Measurements from ENCODE around the gene VWA3B.

VWA3B gene

GRCh38 chr2:98050070-98050469 is 36.9 kb upstream of the VWA3B start:
- Histone ChIP-seq H3K4me3 (no peak overlapping the region), H3K9me3 (ENCODE audit: low read depth, low read length) (no peaks in the 10 kb centered on the region), H3K9ac (ENCODE audit: insufficient read length) (no peak overlapping the region), H3K27ac (no peak overlapping the region), H3K36me3 (ENCODE audit: insufficient read depth, low read length) (no peaks in the 10 kb centered on the region)
- TF ChIP-seq EZH2 (IDR thresholded peaks at IDR 0.05) (no peak), POLR2AphosphoS5 (IDR thresholded peaks at IDR 0.05; ENCODE audit: borderline replicate concordance, low read depth, low read length) (no peak)
- DNase-seq (ENCODE audit: low read depth, low spot score), result no peak

GRCh38 chr2:98058191-98058975 is 28.6 kb upstream of the VWA3B start:
- no peak for TF ChIP-seq FOXP2 (optimal IDR thresholded peaks at IDR 0.05; ENCODE audit: control extremely low read depth, extremely low read length, insufficient read depth)
- TF ChIP-seq POLR2AphosphoS5 (IDR thresholded peaks at IDR 0.05; ENCODE audit: borderline replicate concordance, low read depth, low read length), result no peak
- TF ChIP-seq EZH2 (IDR thresholded peaks at IDR 0.05), result no peak
- no peak overlapping the region for H3K4me3 ChIP-seq
- no peak overlapping the region for H3K27ac ChIP-seq
- no peaks in the 10 kb centered on the region for H3K36me3 ChIP-seq (ENCODE audit: insufficient read depth, low read length)
- no peaks in the 10 kb centered on the region for H3K9me3 ChIP-seq (ENCODE audit: low read depth, low read length)
- DNase-seq (ENCODE audit: low read depth, low spot score), result no peak
- no peak overlapping the region for H3K9ac ChIP-seq (ENCODE audit: insufficient read length)

- Histone ChIP-seq H3K27ac (no peak overlapping the region), H3K4me3 (no peak overlapping the region), H3K9me3 (ENCODE audit: low read depth, low read length) (no peaks in the 10 kb centered on the region), H3K9ac (ENCODE audit: insufficient read length) (no peak overlapping the region), H3K36me3 (ENCODE audit: insufficient read depth, low read length) (no peaks in the 10 kb centered on the region)
- no peak for DNase-seq (ENCODE audit: low read depth, low spot score)
- TF ChIP-seq POLR2AphosphoS5 (IDR thresholded peaks at IDR 0.05; ENCODE audit: borderline replicate concordance, low read depth, low read length) (no peak), EZH2 (IDR thresholded peaks at IDR 0.05) (no peak), FOXP2 (optimal IDR thresholded peaks at IDR 0.05; ENCODE audit: control extremely low read depth, extremely low read length, insufficient read depth) (no peak)
These were observed 26.7 kb upstream of the VWA3B start for GRCh38 chr2:98060277-98060676.

GRCh38 chr2:98063291-98063854 is 23.6 kb upstream of the VWA3B start:
- H3K9ac ChIP-seq (ENCODE audit: insufficient read length), result no peak overlapping the region
- TF ChIP-seq FOXP2 (optimal IDR thresholded peaks at IDR 0.05; ENCODE audit: control extremely low read depth, extremely low read length, insufficient read depth) (no peak), EZH2 (IDR thresholded peaks at IDR 0.05) (no peak), POLR2AphosphoS5 (IDR thresholded peaks at IDR 0.05; ENCODE audit: borderline replicate concordance, low read depth, low read length) (no peak)

GRCh38 chr2:98065808-98066207 is 21.2 kb upstream of the VWA3B start:
- no peak for TF ChIP-seq FOXP2 (optimal IDR thresholded peaks at IDR 0.05; ENCODE audit: control extremely low read depth, extremely low read length, insufficient read depth)
- no peak for TF ChIP-seq POLR2AphosphoS5 (IDR thresholded peaks at IDR 0.05; ENCODE audit: borderline replicate concordance, low read depth, low read length)
- TF ChIP-seq EZH2 (IDR thresholded peaks at IDR 0.05), result no peak
- Histone ChIP-seq H3K4me3 (no peak overlapping the region), H3K9me3 (ENCODE audit: low read depth, low read length) (no peaks in the 10 kb centered on the region), H3K27ac (no peak overlapping the region), H3K36me3 (ENCODE audit: insufficient read depth, low read length) (no peaks in the 10 kb centered on the region), H3K9ac (ENCODE audit: insufficient read length) (no peak overlapping the region)
- no peak for DNase-seq (ENCODE audit: low read depth, low spot score)

More at GRCh38 chr2:98063291-98063854, 23.6 kb upstream of the VWA3B start:
- Histone ChIP-seq H3K9me3 (ENCODE audit: low read depth, low read length) (no peaks in the 10 kb centered on the region), H3K4me3 (no peak overlapping the region), H3K27ac (no peak overlapping the region), H3K36me3 (ENCODE audit: insufficient read depth, low read length) (no peaks in the 10 kb centered on the region)
- DNase-seq (ENCODE audit: low read depth, low spot score), result no peak

- TF ChIP-seq POLR2AphosphoS5 (IDR thresholded peaks at IDR 0.05; ENCODE audit: borderline replicate concordance, low read depth, low read length), result no peak
- no peak for TF ChIP-seq EZH2 (IDR thresholded peaks at IDR 0.05)
- no peak for TF ChIP-seq FOXP2 (optimal IDR thresholded peaks at IDR 0.05; ENCODE audit: control extremely low read depth, extremely low read length, insufficient read depth)
These were observed 19.8 kb upstream of the VWA3B start for GRCh38 chr2:98067160-98067559.

GRCh38 chr2:98070081-98070480 is 16.9 kb upstream of the VWA3B start:
- no peak overlapping the region for H3K9ac ChIP-seq (ENCODE audit: insufficient read length)
- H3K36me3 ChIP-seq (ENCODE audit: insufficient read depth, low read length), result no peaks in the 10 kb centered on the region
- H3K9me3 ChIP-seq (ENCODE audit: low read depth, low read length), result no peaks in the 10 kb centered on the region
- no peak overlapping the region for H3K27ac ChIP-seq
- no peak overlapping the region for H3K4me3 ChIP-seq
- no peak for TF ChIP-seq EZH2 (IDR thresholded peaks at IDR 0.05)
- no peak for TF ChIP-seq POLR2AphosphoS5 (IDR thresholded peaks at IDR 0.05; ENCODE audit: borderline replicate concordance, low read depth, low read length)
- TF ChIP-seq FOXP2 (optimal IDR thresholded peaks at IDR 0.05; ENCODE audit: control extremely low read depth, extremely low read length, insufficient read depth), result no peak
- DNase-seq (ENCODE audit: low read depth, low spot score), result no peak

More at GRCh38 chr2:98067160-98067559, 19.8 kb upstream of the VWA3B start:
- Histone ChIP-seq H3K36me3 (ENCODE audit: insufficient read depth, low read length) (no peaks in the 10 kb centered on the region), H3K9me3 (ENCODE audit: low read depth, low read length) (no peaks in the 10 kb centered on the region), H3K27ac (no peak overlapping the region), H3K4me3 (no peak overlapping the region), H3K9ac (ENCODE audit: insufficient read length) (no peak overlapping the region)
- DNase-seq (ENCODE audit: low read depth, low spot score), result no peak

GRCh38 chr2:98072442-98072841 is 14.5 kb upstream of the VWA3B start:
- Histone ChIP-seq H3K36me3 (ENCODE audit: insufficient read depth, low read length) (no peaks in the 10 kb centered on the region), H3K27ac (no peak overlapping the region), H3K9me3 (ENCODE audit: low read depth, low read length) (no peaks in the 10 kb centered on the region), H3K4me3 (no peak overlapping the region), H3K9ac (ENCODE audit: insufficient read length) (no peak overlapping the region)
- TF ChIP-seq FOXP2 (optimal IDR thresholded peaks at IDR 0.05; ENCODE audit: control extremely low read depth, extremely low read length, insufficient read depth) (no peak), POLR2AphosphoS5 (IDR thresholded peaks at IDR 0.05; ENCODE audit: borderline replicate concordance, low read depth, low read length) (no peak), EZH2 (IDR thresholded peaks at IDR 0.05) (no peak)
- no peak for DNase-seq (ENCODE audit: low read depth, low spot score)
